ENCODE measurements around the gene PLCB2. TPM values are rescaled to one million over a fixed set of nuclear protein-coding genes. Genes with fewer than 3 reads are reported as not detected.

The PLCB2 gene
- polyA plus RNA-seq, 1 donor (not counting 4 experiments of a cell fraction or from before 2014, with no cell fraction given) = 0.73 TPM

DNA sequence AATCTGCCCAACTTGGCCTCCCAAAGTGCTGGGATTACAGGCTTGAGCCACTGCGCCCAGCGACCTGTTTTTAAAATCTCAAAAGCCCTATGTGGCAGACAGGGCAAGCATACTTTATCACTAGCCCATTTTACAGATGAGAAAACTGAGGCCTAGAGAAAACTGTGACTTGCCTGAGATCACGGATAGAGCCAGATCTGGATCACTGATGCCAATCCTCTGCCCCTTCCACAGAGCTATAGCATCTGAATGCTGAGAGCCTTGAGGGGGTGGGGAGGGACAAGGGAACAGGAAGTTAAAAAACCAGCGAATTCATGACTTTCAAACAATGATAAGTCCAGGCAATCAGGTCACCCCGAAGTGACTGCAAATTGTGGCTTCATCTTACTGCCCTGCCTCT, 32.2 kb downstream of the PLCB2 start:
- Histone ChIP-seq H3K9me3 (ENCODE audit: control insufficient read depth, low read depth, low read length) (no peaks in the 10 kb centered on the region), H4K20me1 (ENCODE audit: control insufficient read depth, extremely low read depth, insufficient read depth, low read length) (peaks cover 2% of the 10 kb centered on the region), H3K36me3 (ENCODE audit: control insufficient read depth in 2 of 2, extremely low read depth in 1 of 2, insufficient read depth in 2 of 2, low read length in 2 of 2) (peaks cover 22 to 25% of the 10 kb centered on the region in 2 experiments), H3K79me2 (ENCODE audit: control insufficient read depth, insufficient read depth, low read length) (no peaks in the 10 kb centered on the region), H3K4me1 (ENCODE audit: control insufficient read depth, extremely low read depth, insufficient read depth, low read length) (no peaks in the 10 kb centered on the region), H3K9ac (ENCODE audit: control insufficient read depth, extremely low read depth, insufficient read depth, low read length) (no peak overlapping the region), H3K27me3 (ENCODE audit: control insufficient read depth, extremely low read depth, insufficient read depth, low read length) (peaks cover 7% of the 10 kb centered on the region), H3K9me1 (ENCODE audit: control insufficient read depth, extremely low read depth, insufficient read depth, low read length) (no peaks in the 10 kb centered on the region), H2AFZ (ENCODE audit: control insufficient read depth, low read length) (no peak overlapping the region), H3K4me2 (ENCODE audit: control insufficient read depth, extremely low read depth, insufficient read depth, low read depth, low read length) (no peak overlapping the region), H3K27ac (ENCODE audit: control insufficient read depth, insufficient read depth, low read length) (no peak overlapping the region), H3K4me3 (ENCODE audit: control insufficient read depth in 2 of 3, extremely low read depth in 1 of 3, insufficient read depth in 2 of 3, low read depth in 1 of 3, low read length in 3 of 3) (no peak overlapping the region)
- dilution Hi-C loops (cut with MboI; ENCODE audit: extremely low pct_ligation_motif_present, low sequenced_read_pairs) = no loop called here
- FAIRE-seq (no peak), DNase-seq (ENCODE audit: low read depth, low spot score) (no peak)
- TF ChIP-seq EZH2 (IDR thresholded peaks at IDR 0.05; ENCODE audit: low read length) = no peak
- TF ChIP-seq, protein P1, sequence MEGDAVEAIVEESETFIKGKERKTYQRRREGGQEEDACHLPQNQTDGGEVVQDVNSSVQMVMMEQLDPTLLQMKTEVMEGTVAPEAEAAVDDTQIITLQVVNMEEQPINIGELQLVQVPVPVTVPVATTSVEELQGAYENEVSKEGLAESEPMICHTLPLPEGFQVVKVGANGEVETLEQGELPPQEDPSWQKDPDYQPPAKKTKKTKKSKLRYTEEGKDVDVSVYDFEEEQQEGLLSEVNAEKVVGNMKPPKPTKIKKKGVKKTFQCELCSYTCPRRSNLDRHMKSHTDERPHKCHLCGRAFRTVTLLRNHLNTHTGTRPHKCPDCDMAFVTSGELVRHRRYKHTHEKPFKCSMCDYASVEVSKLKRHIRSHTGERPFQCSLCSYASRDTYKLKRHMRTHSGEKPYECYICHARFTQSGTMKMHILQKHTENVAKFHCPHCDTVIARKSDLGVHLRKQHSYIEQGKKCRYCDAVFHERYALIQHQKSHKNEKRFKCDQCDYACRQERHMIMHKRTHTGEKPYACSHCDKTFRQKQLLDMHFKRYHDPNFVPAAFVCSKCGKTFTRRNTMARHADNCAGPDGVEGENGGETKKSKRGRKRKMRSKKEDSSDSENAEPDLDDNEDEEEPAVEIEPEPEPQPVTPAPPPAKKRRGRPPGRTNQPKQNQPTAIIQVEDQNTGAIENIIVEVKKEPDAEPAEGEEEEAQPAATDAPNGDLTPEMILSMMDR (optimal IDR thresholded peaks at IDR 0.05 in 1 of 3, IDR thresholded peaks at IDR 0.05 in 1 of 3, conservative IDR thresholded peaks at IDR 0.05 in 1 of 3; ENCODE audit: extremely low read depth in 1 of 3, insufficient read depth in 2 of 3, low read length in 3 of 3) = no peak

DNA sequence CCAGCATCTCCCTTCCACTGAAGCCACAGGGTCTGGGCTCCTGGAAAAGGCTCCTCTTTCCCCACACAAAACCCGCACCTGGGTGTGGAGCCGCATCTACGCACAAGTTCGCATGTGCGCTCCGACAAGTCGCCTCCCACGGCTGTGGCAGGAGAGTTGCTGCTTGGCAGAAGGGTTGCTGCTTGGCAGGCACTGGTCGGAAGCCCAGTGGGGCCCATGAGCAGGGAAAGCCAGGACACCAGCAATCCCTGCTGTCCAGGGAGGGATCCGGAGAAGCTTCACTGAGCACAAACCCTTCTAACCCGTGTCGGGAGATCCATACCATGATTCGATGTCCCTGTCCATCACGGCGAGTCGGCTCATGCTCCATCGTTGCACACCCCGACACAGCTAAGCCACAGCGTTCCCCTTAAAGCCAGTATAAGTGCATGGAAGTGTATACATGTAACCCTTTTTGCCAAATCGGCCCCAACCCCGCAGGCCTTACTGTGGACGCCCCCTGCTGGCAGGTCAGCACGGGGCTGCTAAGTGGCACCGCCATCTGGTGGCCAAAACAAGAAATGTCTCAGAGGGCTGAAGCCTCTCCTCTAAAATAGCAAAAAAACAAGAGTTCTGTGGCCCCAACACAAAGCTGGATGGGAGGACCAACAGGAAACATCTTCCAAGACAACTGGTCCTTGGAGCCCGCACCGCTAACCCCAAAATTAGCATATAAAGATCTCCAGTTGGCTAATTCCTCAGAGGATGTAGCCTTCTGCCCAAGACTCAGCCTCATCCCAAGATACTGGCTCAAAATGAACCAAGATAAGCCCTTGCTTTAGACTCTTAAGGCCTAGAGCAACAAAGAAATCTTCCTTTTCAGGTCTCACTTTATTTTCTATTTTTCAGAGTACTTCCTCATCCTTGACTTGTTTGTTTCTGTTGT, 33.1 kb downstream of the PLCB2 start:
- Histone ChIP-seq H3K9me1 (ENCODE audit: control insufficient read depth, extremely low read depth, insufficient read depth, low read length) (no peaks in the 10 kb centered on the region), H3K9me3 (ENCODE audit: control insufficient read depth, low read depth, low read length) (no peaks in the 10 kb centered on the region), H3K27me3 (ENCODE audit: control insufficient read depth, extremely low read depth, insufficient read depth, low read length) (no peaks in the 10 kb centered on the region), H3K4me2 (ENCODE audit: control insufficient read depth, extremely low read depth, insufficient read depth, low read depth, low read length) (no peak overlapping the region), H3K9ac (ENCODE audit: control insufficient read depth, extremely low read depth, insufficient read depth, low read length) (no peak overlapping the region), H3K27ac (ENCODE audit: control insufficient read depth, insufficient read depth, low read length) (no peak overlapping the region), H3K36me3 (ENCODE audit: control insufficient read depth in 2 of 2, extremely low read depth in 1 of 2, insufficient read depth in 2 of 2, low read length in 2 of 2) (peaks cover 29 to 33% of the 10 kb centered on the region in 2 experiments), H3K79me2 (ENCODE audit: control insufficient read depth, insufficient read depth, low read length) (no peaks in the 10 kb centered on the region), H3K4me3 (ENCODE audit: control insufficient read depth in 2 of 3, extremely low read depth in 1 of 3, insufficient read depth in 2 of 3, low read depth in 1 of 3, low read length in 3 of 3) (no peak overlapping the region), H3K4me1 (ENCODE audit: control insufficient read depth, extremely low read depth, insufficient read depth, low read length) (no peaks in the 10 kb centered on the region), H4K20me1 (ENCODE audit: control insufficient read depth, extremely low read depth, insufficient read depth, low read length) (peaks cover 2% of the 10 kb centered on the region), H2AFZ (ENCODE audit: control insufficient read depth, low read length) (no peak overlapping the region)
- dilution Hi-C loops (cut with MboI; ENCODE audit: extremely low pct_ligation_motif_present, low sequenced_read_pairs) = loop anchor here (5.0 kb wide), 1 partner anchor 57 kb away; no protein-coding TSS in a partner anchor
- FAIRE-seq (peak; percentile 74), DNase-seq (ENCODE audit: low read depth, low spot score) (no peak)
- TF ChIP-seq, protein P1 (optimal IDR thresholded peaks at IDR 0.05 in 1 of 3, IDR thresholded peaks at IDR 0.05 in 1 of 3, conservative IDR thresholded peaks at IDR 0.05 in 1 of 3; ENCODE audit: extremely low read depth in 1 of 3, insufficient read depth in 2 of 3, low read length in 3 of 3) = peak; percentile 100
- no peak for TF ChIP-seq EZH2 (IDR thresholded peaks at IDR 0.05; ENCODE audit: low read length)

Data from keratinocyte (primary cell).